WI38 (cell line): ENCODE data around the gene PFDN5.

Experiments used
- H3K4me3 ChIP-seq: 2 replicates; pipeline ENCODE4 v1.5.1; 2011; ENCODE audit warnings: low read depth, mild to moderate bottlenecking, control low read depth, low read length
- TF ChIP-seq, protein P1 (sequence below): IDR thresholded peaks from 2 replicates; pipeline ENCODE4 v1.5.1; 2012; ENCODE audit warnings: low read depth, mild to moderate bottlenecking, control low read depth, low read length

The PFDN5 gene

DNA sequence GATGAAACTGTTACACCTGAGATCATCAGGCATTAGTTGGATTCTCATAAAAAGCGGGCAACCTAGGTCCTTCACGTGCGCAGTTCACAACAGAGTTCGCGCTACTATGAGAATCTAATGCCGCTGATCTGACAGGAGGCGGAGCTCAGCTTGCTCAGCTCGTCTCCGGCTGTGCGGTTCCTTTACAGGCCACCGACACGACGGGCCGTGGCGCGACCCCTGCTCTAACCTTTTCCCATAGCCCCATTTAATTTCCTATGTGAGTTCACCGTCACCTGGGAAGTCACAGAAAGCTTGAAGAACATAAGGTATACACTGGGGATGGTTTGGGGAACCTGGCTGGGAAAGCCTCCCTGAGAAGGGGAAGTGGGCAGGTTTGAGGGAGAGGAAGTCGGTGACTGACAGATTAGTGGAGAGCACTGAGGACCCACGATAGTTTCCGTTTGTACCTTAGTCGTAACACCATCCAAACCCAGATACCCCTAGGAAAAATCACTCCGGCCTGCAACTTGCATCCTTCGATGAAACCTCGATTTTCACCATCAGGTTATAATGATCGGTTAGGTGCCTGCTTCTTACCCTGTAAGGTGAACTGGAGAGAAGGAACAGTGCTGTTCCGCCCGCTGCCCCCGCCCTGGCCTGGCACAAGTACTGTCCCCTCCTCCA lies 28.9 kb downstream of the PFDN5 start:
- H3K4me3 ChIP-seq, result peak overlapping the region; percentile 67
- TF ChIP-seq, protein P1, sequence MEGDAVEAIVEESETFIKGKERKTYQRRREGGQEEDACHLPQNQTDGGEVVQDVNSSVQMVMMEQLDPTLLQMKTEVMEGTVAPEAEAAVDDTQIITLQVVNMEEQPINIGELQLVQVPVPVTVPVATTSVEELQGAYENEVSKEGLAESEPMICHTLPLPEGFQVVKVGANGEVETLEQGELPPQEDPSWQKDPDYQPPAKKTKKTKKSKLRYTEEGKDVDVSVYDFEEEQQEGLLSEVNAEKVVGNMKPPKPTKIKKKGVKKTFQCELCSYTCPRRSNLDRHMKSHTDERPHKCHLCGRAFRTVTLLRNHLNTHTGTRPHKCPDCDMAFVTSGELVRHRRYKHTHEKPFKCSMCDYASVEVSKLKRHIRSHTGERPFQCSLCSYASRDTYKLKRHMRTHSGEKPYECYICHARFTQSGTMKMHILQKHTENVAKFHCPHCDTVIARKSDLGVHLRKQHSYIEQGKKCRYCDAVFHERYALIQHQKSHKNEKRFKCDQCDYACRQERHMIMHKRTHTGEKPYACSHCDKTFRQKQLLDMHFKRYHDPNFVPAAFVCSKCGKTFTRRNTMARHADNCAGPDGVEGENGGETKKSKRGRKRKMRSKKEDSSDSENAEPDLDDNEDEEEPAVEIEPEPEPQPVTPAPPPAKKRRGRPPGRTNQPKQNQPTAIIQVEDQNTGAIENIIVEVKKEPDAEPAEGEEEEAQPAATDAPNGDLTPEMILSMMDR, result no peak

DNA sequence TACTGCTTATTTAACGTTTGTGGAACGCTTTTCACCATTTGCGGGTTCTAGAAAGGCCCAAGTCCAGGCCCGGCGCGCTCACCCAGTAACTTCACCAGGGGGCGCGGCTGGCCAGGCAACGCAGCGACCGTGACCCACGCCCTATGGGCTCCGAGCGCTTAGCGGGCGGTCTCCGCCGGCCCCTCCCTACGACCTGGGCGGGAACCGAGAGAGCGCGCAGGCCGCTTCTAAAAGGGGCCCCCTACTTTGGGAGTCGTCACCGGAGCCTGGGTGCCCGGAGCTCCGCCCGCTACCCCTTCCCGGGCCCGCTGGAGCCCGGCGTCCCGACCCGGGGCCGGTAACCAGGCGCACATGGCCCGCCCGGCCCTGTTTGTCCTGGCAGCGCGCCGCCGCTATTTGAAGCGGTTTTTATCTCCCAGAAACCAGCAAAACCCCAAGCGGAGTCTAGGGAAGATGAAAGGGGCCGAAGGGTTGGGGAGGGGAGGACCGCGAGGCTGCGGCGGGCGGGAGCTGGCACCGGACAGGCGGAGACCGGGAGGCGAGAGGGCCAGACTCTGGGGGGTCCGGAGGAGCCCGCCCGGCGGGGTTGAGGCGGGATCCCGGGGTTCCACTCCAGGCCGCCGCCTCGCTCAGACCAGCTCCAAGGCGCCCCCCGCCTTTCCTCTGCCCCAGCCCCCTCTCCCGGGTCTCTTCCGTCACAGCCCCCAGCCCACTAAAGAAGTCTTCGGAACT lies 29.6 kb downstream of the PFDN5 start:
- TF ChIP-seq, protein P1, result peak; percentile 65
- peak overlapping the region; percentile 67 for H3K4me3 ChIP-seq

DNA sequence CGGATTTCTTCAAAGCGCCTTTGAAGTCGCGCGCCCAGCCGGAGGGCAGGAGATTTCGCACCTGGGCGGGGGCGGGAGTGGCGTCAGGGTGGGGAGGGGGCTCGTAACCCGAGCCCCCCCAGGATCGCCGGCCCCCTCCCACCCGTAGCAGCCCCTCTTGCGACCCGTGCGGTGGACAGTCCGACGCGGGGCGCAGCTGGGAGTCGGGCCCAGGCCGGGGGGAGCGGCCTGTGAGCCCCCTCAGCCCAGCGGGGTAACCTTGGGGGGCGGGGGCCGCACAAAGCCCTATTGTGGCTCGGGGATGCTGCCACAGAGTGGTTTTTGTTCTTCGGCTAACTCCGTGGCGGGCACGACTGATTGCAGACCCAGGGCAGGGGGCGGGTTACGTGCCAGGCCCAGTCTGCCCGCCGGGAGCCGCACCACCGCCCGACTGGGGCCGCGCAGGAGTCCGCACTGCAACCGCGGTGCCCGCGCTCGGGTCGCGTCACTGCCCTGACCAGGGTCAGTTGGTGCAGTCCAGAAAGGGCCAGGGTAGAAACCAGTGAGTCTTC lies 30.2 kb downstream of the PFDN5 start:
- H3K4me3 ChIP-seq, result peak overlapping the region; percentile 67
- TF ChIP-seq, protein P1, result no peak

DNA sequence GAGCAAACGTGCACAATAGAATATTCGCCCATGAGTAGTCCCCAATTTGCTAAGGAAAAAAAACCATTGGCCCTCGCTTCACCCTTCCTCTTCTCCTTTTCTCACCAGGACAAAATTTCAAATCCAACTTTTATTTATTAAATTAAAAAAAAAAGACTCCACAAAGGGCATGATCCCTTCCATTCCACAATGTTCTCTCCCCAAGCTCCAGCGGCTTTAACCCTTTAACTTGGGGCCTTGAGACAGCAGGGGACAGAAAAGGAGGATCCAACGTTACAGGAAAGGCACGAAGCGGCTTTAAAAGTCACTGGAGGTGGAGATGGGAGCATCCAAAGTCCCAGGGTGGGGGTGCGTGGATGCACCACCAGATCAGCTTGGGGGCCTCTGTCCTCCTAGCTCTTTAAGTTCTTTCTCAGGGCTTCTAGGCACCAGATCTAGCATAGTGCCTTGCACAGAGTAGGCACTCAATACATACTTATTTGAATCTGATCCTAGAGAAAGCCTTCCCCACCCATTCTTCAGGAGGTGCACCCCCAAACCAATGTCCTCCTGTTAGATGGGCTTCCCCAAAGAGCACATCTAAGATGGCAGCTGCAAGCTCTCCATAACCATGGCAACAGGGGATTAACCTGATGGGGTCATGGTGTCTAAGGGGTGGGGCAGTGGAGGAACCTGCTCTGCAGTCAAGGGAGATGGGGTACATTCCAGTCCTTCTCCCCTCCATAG lies 31.3 kb downstream of the PFDN5 start:
- TF ChIP-seq, protein P1, result no peak
- H3K4me3 ChIP-seq, result no peak overlapping the region

DNA sequence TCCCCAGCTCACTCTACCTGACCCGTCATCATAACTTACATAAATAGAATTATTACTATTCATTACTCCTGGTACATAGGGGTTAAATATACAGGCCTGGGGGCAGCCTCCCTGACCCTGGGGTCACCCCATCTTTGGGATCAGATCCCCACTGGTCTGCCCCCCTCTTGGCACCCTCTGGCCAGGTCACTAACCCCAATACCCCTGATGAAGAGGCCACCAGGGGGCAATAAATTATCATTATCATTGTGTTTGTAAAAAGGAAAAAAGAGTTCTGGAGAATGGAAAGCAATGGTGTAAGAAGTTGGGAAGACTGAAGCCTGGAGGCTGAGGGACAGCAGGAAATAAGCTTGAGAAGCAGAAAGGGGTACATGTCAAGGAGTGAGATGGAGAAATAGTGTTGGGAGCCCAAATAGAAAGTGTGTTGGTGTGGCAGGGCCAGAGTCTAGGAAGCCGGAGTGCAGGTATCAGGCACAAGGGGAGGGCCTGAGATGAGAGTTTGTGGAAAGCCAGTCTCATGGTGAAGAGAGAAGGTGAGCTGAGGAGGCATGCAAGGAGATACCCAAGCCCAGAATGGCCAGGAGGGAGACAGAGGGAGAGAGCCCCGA lies 32.2 kb downstream of the PFDN5 start:
- H3K4me3 ChIP-seq, result no peak overlapping the region
- TF ChIP-seq, protein P1, result peak; percentile 16; the same call in 1 of the 2 replicates

DNA sequence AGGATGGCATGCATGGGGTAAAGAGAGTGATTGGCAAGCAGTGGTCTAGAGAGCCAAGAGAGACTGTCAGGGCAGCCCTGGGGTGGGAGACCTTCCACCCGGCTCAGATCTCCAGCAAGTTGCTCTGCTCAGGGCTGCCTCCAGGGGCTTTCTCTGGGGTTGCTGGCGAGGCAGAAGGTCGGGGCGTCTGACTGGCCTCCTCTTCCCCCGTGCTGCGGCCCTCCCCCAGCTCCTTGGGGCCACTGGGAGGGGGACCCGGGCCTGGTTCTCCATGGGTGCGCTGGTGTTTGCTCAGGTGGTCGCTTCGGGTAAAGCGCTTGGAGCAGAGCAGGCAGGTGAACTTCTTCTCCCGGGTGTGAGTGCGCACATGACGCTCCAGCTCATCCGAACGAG lies 32.7 kb downstream of the PFDN5 start:
- TF ChIP-seq, protein P1, result no peak
- H3K4me3 ChIP-seq, result no peak overlapping the region
